Kidney epithelial cell (primary cell): ENCODE results near the gene TP53BP1. TPM values are rescaled to one million over a fixed set of nuclear protein-coding genes. Genes with fewer than 3 reads are reported as not detected.
A peak's percentile ranks its signal among the peaks of the same experiment; 100 is the strongest.
"Not testable (repeated sequence)": the region's sequence is repeated elsewhere in the genome, so short reads cannot be mapped to it uniquely, and the experiment has no call there.

Experiments
- DNase-seq: peaks from one replicate; pipeline ENCODE4 v3.0.0-alpha.2; 2010; ENCODE audit warnings: low read depth
- H3K27me3 ChIP-seq: 2 replicates; pipeline ENCODE4 v1.6.0; 2011; ENCODE audit warnings: low read length; ENCODE audit not compliant: control insufficient read depth, insufficient read depth
- H3K36me3 ChIP-seq: 2 replicates; pipeline ENCODE4 v1.5.1; 2011; ENCODE audit warnings: low read length; ENCODE audit not compliant: control insufficient read depth, insufficient read depth
- H3K4me3 ChIP-seq: 2 replicates; pipeline ENCODE4 v1.5.1; 2011; ENCODE audit warnings: low read depth, mild to moderate bottlenecking, control low read depth, low read length
- total RNA-seq: library from RNA; depleted of rRNA; stranded (reverse); fragments of >200 nt; gene quantifications from 2 replicates; pipeline ENCODE4 v1.2.3, GENCODE V29; 2015
- TF ChIP-seq, protein P1 (sequence below): IDR thresholded peaks from 2 replicates; pipeline ENCODE4 v1.5.1; 2011; ENCODE audit warnings: mild to moderate bottlenecking, moderate library complexity, low read length, control low read depth, inconsistent platforms; ENCODE audit not compliant: insufficient read depth, poor library complexity, severe bottlenecking

TP53BP1 gene, protein sequence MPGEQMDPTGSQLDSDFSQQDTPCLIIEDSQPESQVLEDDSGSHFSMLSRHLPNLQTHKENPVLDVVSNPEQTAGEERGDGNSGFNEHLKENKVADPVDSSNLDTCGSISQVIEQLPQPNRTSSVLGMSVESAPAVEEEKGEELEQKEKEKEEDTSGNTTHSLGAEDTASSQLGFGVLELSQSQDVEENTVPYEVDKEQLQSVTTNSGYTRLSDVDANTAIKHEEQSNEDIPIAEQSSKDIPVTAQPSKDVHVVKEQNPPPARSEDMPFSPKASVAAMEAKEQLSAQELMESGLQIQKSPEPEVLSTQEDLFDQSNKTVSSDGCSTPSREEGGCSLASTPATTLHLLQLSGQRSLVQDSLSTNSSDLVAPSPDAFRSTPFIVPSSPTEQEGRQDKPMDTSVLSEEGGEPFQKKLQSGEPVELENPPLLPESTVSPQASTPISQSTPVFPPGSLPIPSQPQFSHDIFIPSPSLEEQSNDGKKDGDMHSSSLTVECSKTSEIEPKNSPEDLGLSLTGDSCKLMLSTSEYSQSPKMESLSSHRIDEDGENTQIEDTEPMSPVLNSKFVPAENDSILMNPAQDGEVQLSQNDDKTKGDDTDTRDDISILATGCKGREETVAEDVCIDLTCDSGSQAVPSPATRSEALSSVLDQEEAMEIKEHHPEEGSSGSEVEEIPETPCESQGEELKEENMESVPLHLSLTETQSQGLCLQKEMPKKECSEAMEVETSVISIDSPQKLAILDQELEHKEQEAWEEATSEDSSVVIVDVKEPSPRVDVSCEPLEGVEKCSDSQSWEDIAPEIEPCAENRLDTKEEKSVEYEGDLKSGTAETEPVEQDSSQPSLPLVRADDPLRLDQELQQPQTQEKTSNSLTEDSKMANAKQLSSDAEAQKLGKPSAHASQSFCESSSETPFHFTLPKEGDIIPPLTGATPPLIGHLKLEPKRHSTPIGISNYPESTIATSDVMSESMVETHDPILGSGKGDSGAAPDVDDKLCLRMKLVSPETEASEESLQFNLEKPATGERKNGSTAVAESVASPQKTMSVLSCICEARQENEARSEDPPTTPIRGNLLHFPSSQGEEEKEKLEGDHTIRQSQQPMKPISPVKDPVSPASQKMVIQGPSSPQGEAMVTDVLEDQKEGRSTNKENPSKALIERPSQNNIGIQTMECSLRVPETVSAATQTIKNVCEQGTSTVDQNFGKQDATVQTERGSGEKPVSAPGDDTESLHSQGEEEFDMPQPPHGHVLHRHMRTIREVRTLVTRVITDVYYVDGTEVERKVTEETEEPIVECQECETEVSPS (N-terminal part only)
- total RNA-seq: 34.8 and 46.8 TPM in 2 replicates

DNA sequence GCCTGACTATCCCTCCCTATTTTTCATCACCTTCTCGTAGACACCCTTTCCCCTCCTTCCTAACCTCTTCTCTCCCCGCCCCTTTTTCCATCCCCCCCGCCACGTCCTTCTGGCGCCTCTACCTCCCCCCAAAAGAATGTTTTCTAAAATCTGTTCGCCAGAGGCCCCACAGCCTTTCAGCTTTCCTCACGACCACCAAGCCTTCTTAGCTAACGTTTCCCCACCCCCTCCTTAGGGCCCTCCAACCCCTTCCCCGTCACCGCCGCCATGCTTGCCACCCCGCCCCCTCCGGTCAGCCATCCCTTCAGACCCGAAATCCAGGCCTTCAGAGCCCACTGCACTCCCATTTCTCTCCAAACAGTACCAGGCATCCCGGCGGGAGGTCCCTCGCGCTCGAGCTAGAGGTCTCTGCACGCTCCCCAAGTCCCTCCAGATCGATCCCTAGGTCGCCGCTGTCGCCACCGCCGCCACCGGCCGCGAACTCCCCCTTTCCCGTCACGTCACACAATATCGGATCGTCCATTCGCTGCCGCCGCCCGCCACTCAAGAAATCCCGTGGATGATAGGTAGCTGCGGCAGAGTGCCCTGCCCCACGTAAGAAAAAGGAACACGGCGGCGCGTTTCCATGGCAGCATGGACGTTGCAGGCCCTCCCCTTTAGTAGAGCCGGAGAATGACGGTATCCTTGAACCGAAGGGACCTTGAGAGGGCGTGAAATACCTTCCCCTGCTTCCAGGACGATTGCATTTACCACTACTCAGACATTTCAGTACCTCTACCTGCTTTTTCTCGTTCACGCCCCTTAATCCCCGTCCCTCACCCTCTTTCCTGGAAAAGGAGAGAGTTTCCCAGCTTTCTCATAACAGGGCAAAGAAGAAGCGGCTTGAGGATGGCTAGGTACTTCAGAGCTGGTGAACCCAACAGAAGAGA lies at the start of gene TP53BP1:
TSS of gene TP53BP1 (minus strand) at position 484 of the 929 bp plus-strand sequence. CDS start at position 371, 113 bp downstream.
- DNase-seq: peak; percentile 82
- H3K36me3 ChIP-seq: no peaks in the 10 kb centered on the region
- TF ChIP-seq, protein P1, sequence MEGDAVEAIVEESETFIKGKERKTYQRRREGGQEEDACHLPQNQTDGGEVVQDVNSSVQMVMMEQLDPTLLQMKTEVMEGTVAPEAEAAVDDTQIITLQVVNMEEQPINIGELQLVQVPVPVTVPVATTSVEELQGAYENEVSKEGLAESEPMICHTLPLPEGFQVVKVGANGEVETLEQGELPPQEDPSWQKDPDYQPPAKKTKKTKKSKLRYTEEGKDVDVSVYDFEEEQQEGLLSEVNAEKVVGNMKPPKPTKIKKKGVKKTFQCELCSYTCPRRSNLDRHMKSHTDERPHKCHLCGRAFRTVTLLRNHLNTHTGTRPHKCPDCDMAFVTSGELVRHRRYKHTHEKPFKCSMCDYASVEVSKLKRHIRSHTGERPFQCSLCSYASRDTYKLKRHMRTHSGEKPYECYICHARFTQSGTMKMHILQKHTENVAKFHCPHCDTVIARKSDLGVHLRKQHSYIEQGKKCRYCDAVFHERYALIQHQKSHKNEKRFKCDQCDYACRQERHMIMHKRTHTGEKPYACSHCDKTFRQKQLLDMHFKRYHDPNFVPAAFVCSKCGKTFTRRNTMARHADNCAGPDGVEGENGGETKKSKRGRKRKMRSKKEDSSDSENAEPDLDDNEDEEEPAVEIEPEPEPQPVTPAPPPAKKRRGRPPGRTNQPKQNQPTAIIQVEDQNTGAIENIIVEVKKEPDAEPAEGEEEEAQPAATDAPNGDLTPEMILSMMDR: no peak

DNA sequence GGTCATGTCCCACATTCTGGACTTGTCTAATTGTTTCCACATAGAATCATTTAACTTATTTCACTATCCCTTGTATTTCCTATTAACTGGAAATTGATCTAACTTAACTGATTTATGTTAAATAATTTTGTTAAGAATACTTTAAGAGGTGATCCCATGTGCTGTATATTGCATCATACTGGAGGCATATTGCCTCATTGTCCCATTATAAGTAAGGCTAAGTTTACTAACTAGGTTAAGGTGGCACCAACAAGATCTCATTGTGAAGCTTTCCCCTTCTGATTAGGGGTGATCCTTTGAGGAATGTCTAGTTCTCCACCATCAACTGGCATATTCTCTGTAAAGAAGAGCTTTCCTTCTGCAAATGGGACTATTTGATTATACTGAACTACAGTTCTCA lies 48.8 kb upstream of the TP53BP1 start:
- DNase-seq: no peak
- Histone ChIP-seq H3K27me3 (no peaks in the 10 kb centered on the region), H3K4me3 (no peak overlapping the region), H3K36me3 (no peaks in the 10 kb centered on the region)
- TF ChIP-seq, protein P1: no peak

More for the DNA sequence above, at the start of gene TP53BP1:
- H3K4me3 ChIP-seq: peak within 1 kb of the TSS; percentile 74
- H3K27me3 ChIP-seq: no peaks in the 10 kb centered on the region

DNA sequence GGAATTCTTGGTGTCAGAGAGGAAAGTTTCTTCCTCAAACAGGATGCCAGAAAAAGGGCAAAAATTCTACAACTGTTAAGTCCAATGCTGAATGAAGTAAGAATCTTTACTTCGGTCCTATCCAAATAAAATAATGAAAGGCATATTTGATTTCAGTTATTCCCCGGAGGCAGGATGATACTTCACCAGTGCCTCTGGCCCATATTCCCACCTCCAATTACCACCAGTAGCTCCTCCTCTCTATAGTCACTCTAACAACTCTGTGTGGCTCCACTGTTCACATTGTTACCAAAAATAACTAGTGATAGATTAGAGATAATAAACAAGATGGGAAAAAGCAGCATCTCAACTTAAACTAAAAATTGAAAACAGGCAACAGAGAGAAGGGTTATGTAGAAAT lies 45.1 kb upstream of the TP53BP1 start:
- Histone ChIP-seq H3K4me3 (no peak overlapping the region), H3K36me3 (no peaks in the 10 kb centered on the region), H3K27me3 (no peaks in the 10 kb centered on the region)
- DNase-seq: no peak
- TF ChIP-seq, protein P1: no peak

DNA sequence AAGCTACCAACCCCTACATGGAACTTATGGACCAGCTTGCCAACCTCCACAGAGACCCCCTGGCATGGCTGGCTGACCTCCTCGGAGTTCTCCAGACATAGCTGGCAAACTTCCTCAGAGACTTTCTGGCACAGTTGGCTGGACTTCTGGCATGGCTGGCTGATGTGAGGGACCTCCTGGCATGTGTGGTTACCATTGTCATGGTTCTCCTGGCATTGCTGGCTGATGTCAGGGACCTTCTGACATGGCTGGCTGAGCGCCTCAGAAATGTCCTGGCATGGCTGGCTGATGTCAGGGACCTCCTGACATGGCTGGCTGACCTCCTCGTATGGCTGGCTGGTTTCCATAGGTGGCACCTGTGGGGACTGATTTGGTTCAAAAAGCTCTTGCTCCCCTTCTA lies 41.9 kb upstream of the TP53BP1 start:
- DNase-seq: no peak
- H3K4me3 ChIP-seq: no peak overlapping the region
- TF ChIP-seq, protein P1: no peak
- H3K27me3 ChIP-seq: no peaks in the 10 kb centered on the region
- H3K36me3 ChIP-seq: no peaks in the 10 kb centered on the region

DNA sequence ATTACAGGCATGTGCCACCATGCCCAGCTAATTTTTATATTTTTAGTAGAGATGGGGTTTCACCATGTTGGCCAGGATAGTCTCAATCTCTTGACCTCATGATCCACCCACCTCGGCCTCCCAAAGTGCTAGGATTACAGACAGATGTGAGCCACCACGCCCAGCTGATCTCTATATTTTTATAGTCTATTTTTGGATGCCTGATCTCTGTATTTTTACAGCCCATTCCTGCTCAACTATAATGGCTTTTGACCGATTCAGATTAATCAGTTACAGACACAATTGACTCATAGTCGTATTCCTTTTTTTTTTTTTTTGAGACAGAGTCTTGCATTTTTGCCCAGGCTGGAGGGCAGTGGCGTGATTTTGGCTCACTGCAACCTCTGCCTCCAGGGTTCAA lies 39.9 kb upstream of the TP53BP1 start:
- not testable (repeated sequence) for DNase-seq, H3K4me3 ChIP-seq, H3K27me3 ChIP-seq, H3K36me3 ChIP-seq
